Upper lobe of left lung (tissue), 6 donors: ENCODE data around the gene ZNF829. TPM values are rescaled to one million over a fixed set of nuclear protein-coding genes. Genes with fewer than 3 reads are reported as not detected.

Source experiments
- ATAC-seq, 2 donors: fragments of 200-7000 bp; cut with Tn5 transposase; one replicate each; pipeline ENCODE4 v1.9.1; 2022; ENCODE audit warnings: mild to moderate bottlenecking in 2 of 2, moderate library complexity in 2 of 2; ENCODE audit not compliant: low FRiP score in 2 of 2
- DNase-seq, 2 donors: peaks; one replicate each; pipeline ENCODE4 v3.0.0-alpha.2; 2019 to 2020
- H3K27ac ChIP-seq, 4 donors: fragments of 200-600 bp; sonication (generic); one replicate each; pipeline ENCODE4 v1.5.1; 2016 to 2019
- H3K27me3 ChIP-seq, 4 donors: fragments of 200-600 bp; sonication (generic); one replicate each; pipeline ENCODE4 v1.5.1; 2017 to 2019
- H3K36me3 ChIP-seq, 4 donors: fragments of 200-600 bp; sonication (generic); one replicate each; pipeline ENCODE4 v1.5.1; 2016 to 2019
- H3K4me1 ChIP-seq, 4 donors: fragments of 200-600 bp; sonication (generic); one replicate each; pipeline ENCODE4 v1.5.1; 2018 to 2019
- H3K4me3 ChIP-seq, 4 donors: fragments of 200-600 bp; sonication (generic); one replicate each; pipeline ENCODE4 v1.5.1; 2017 to 2019; ENCODE audit warnings: mild to moderate bottlenecking in 2 of 4, moderate library complexity in 1 of 4
- H3K9me3 ChIP-seq, 4 donors: fragments of 200-600 bp; sonication (generic); one replicate each; pipeline ENCODE4 v1.5.1; 2018 to 2019
- EP300 ChIP-seq, 4 donors: sonication (generic); formaldehyde crosslinking; IDR thresholded peaks; one replicate each; pipeline ENCODE4 v1.5.1; 2017; ENCODE audit warnings: antibody characterized with exemption in 4 of 4, control low read depth in 2 of 4
- POLR2A ChIP-seq, 4 donors: fragments of 450-650 bp; IDR thresholded peaks; one replicate each; pipeline ENCODE4 v1.5.1; 2016 to 2017; ENCODE audit warnings: antibody characterized with exemption in 4 of 4, mild to moderate bottlenecking in 2 of 4
- POLR2AphosphoS5 ChIP-seq, 2 donors: sonication (generic); formaldehyde crosslinking; IDR thresholded peaks; one replicate each; pipeline ENCODE4 v1.5.1; 2017; ENCODE audit warnings: antibody characterized with exemption in 2 of 2
- WGBS, 2 donors: methylation state at CpG; one replicate each; pipeline ENCODE4 v1.1.5; 2017 to 2018; 5-methylcytosine and 5-hydroxymethylcytosine counted together
- total RNA-seq, 6 donors: library from RNA; depleted of rRNA in 4 of 6; stranded (reverse); fragments of >200 nt in 4 of 6; gene quantifications; one replicate each; pipeline versions ENCODE4 v1.1.0 to v1.2.1, GENCODE V29; 2016 to 2021
- TF ChIP-seq, protein P1 (sequence below), 6 experiments: fragments of 450-650 bp in 4 of 6; fragments of 200-600 bp in 2 of 6; sonication (generic) in 2 of 6; IDR thresholded peaks; one replicate each; pipeline ENCODE4 v1.5.1; 2016 to 2019; ENCODE audit warnings: antibody characterized with exemption in 6 of 6
- donor health status: DM: no; HTN: no; CAD: no; lungs with moderate emphysema.
- donor health status: DM: no; HTN: yes; CAD: no; lungs with severe emphysema.

Gene ZNF829
- total RNA-seq, 6 donors from 2014 or later, result 1.00 to 5.2 (median 1.8) TPM

DNA sequence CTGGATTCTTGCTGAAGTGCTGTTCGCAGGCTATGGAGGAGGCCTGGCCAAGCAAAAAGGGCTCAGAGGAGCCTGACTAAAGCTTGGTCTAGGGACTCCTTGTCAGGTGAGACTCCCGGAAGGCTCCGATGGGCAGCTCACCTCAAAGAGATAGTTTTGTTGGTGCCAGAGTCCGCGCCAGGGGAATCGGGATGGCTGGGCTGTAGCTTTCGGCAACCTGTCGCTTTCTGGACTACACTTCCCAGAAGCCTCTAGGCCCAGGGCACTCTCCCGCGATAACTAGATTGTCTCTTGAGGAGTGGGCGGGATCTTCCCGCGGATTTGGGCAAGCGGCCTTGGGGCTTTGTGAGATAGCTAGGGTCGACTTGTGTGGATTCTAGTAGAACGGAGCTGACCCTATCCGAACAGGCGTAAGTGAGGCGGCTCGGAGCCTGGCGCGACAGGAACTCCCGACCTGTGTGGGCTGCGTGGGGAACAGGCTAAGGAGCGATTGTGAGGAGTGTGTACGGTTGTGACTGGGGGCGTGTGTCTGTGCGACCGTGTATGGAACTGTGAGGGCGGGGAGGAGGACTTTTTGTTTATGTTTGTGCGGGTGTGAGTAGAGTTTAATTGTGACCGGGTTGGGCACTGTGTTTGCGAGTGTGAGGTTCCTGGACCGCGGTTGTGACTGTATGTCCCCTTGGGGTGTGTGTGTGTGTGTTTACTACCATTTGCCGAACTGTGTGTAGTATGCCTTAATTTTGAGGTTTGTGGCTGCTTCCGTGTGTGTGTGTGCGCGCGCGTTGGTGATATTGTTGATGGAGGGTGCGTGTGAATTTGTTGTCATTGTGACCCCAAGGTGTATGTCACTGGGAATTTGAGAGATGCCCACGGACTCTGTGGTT lies 65.3 kb downstream of the ZNF829 start, which contains the start of gene ZNF345:
Gene ZNF345 (plus strand): TSS at position 318 of the 884 bp plus-strand sequence. CDS start 25,955 bp downstream, outside the sequence.
- TF ChIP-seq, protein P1, sequence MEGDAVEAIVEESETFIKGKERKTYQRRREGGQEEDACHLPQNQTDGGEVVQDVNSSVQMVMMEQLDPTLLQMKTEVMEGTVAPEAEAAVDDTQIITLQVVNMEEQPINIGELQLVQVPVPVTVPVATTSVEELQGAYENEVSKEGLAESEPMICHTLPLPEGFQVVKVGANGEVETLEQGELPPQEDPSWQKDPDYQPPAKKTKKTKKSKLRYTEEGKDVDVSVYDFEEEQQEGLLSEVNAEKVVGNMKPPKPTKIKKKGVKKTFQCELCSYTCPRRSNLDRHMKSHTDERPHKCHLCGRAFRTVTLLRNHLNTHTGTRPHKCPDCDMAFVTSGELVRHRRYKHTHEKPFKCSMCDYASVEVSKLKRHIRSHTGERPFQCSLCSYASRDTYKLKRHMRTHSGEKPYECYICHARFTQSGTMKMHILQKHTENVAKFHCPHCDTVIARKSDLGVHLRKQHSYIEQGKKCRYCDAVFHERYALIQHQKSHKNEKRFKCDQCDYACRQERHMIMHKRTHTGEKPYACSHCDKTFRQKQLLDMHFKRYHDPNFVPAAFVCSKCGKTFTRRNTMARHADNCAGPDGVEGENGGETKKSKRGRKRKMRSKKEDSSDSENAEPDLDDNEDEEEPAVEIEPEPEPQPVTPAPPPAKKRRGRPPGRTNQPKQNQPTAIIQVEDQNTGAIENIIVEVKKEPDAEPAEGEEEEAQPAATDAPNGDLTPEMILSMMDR (IDR thresholded peaks at IDR 0.05), result no peak
- peak; percentile 49 to 73 for TF ChIP-seq POLR2AphosphoS5 (IDR thresholded peaks at IDR 0.05)
- peak in 3 of 4 donors; percentile 18 to 54 (median 32) for TF ChIP-seq POLR2A (IDR thresholded peaks at IDR 0.05)
- TF ChIP-seq EP300 (IDR thresholded peaks at IDR 0.05), result no peak
- Histone ChIP-seq H3K9me3 (peaks cover 0 to 36% (median 21%) of the 10 kb centered on the region in 4 donors), H3K27me3 (no peaks in the 10 kb centered on the region), H3K4me3 (peak within 1 kb of the TSS; percentile 63 to 95 (median 74)), H3K4me1 (peaks cover 4 to 23% (median 12%) of the 10 kb centered on the region in 4 donors), H3K27ac (peak within 1 kb of the TSS; percentile 84 to 95 (median 89)), H3K36me3 (peaks cover 0 to 30% (median 6%) of the 10 kb centered on the region in 4 donors)
- WGBS, 2 donors, result 0% methylated on average over 8 to 39 of the region's 43 CpGs
- ATAC-seq (peak; percentile 97 to 98), DNase-seq (peak; percentile 86 to 92)

DNA sequence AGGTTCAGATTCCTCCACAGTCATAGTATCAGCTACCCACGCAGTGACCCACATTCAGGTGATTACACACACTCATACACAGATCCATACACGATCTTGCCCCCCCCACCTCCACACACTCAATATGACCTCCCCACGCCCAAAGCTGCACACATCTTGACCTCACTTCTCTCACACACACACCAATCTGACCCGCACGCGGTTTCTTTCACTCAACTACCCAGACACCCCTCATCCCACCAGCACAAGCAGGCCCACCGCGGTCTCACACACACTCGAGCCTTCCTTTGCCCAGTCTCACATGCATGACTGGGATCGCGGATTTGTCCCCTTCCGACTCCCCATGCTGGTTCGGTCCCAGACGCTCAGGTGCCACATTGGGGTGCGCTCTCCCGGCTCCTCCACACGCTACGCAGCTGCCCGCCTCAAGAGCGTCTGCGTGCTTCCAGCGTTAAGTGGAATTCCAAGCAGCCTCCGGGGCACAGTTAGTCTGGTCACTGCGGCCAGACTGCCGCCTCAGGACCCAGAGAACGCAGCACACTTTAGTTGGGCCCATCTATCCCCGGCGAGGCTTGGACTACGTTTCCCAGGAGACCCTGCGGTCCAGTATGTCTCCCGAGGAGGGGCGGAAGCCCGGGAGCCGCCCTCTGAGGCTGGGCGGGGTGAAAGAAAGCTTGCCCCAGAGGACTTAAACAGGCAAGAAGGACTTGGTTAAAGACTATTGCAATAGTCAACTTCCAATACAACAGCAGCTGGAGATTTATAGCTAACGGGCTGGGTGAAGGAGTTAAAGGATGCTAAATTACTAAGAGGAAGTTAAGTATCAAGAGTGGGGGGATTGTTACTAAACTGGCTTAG lies 66.2 kb downstream of the ZNF829 start:
- peaks cover 4 to 23% (median 12%) of the 10 kb centered on the region in 4 donors for H3K4me1 ChIP-seq
- H3K27ac ChIP-seq, result peak overlapping the region; percentile 84 to 95 (median 89)
- peak; percentile 94 for DNase-seq
- WGBS, 2 donors, result 1 to 2% methylated on average over 25 to 33 of the region's 36 CpGs
- no peaks in the 10 kb centered on the region for H3K27me3 ChIP-seq
- H3K9me3 ChIP-seq, result peaks cover 0 to 27% (median 17%) of the 10 kb centered on the region in 4 donors
- TF ChIP-seq POLR2AphosphoS5 (IDR thresholded peaks at IDR 0.05) (peak; percentile 18 to 68), POLR2A (IDR thresholded peaks at IDR 0.05) (peak in 1 of 4 donors; percentile 51), EP300 (IDR thresholded peaks at IDR 0.05) (no peak)
- TF ChIP-seq, protein P1 (IDR thresholded peaks at IDR 0.05), result no peak
- H3K36me3 ChIP-seq, result peaks cover 0 to 22% (median 4%) of the 10 kb centered on the region in 4 donors
- peak; percentile 98 to 99 for ATAC-seq
- peak overlapping the region; percentile 63 to 95 (median 74) for H3K4me3 ChIP-seq

DNA sequence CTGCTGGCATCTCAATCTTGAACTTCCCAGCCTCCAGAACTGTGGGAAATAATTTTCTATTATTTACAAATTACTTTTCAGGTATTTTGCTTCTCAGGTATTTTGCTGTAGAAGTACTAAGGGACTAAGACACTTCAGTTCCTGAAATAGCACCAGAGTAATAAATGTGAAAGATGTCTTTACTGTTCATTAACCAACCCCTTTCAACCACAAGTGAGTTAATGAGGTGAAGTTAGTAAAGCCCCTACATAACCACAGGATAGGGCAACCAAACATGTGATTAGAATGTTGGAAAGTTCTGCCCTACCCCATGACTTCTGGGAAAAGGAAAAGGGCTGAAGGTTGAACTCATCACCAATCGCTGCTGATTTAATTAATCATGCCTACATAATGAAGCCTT lies 68.1 kb downstream of the ZNF829 start:
- no peaks in the 10 kb centered on the region for H3K27me3 ChIP-seq
- no peak for TF ChIP-seq EP300 (IDR thresholded peaks at IDR 0.05)
- TF ChIP-seq, protein P1 (IDR thresholded peaks at IDR 0.05), result no peak
- TF ChIP-seq POLR2AphosphoS5 (IDR thresholded peaks at IDR 0.05), result no peak
- no peak for TF ChIP-seq POLR2A (IDR thresholded peaks at IDR 0.05)
- WGBS, 2 donors, result 66 to 71% methylated on average over 1 of the region's 1 CpG
- peak overlapping the region in 3 of 4 donors; percentile 84 to 95 (median 89) for H3K27ac ChIP-seq
- ATAC-seq (no peak), DNase-seq (no peak)
- H3K4me3 ChIP-seq, result no peak overlapping the region
- H3K4me1 ChIP-seq, result peaks cover 4 to 23% (median 12%) of the 10 kb centered on the region in 4 donors
- peaks cover 0 to 21% (median 2%) of the 10 kb centered on the region in 4 donors for H3K36me3 ChIP-seq
- H3K9me3 ChIP-seq, result peaks cover 0 to 27% (median 19%) of the 10 kb centered on the region in 4 donors

DNA sequence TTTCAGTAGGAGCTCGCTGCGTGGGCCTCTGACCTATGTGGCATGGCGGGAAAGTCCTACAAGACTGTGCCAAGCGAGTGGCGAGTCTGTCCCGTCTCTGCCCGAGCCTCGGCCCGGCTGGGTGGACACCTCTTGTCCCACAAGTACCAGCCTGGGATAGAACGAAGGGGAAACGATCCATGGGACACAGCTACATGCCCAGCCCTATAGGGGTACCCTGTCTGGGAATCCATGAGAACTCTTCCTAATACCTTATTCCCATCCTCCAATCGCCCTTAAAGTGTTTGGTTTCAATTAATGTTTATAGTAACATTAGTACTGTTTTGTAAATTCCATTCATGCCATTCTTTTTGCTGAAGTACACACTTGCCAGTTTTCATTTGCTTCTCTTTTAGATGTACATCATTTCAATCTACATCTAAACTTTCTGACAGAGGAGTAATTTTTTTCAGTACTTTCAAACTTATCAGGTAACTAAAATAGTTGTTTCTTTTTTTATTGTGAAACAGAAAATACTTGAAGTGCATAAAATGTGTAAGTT lies 77.2 kb downstream of the ZNF829 start:
- DNase-seq (peak in 1 of 2 donors; percentile 76), ATAC-seq (peak in 1 of 2 donors; percentile 47)
- TF ChIP-seq, protein P1 (IDR thresholded peaks at IDR 0.05), result no peak
- TF ChIP-seq POLR2A (IDR thresholded peaks at IDR 0.05) (no peak), EP300 (IDR thresholded peaks at IDR 0.05) (no peak), POLR2AphosphoS5 (IDR thresholded peaks at IDR 0.05) (no peak)
- peak overlapping the region; percentile 69 to 90 (median 84) for H3K27ac ChIP-seq
- no peaks in the 10 kb centered on the region for H3K27me3 ChIP-seq
- peaks cover 30 to 62% (median 48%) of the 10 kb centered on the region in 4 donors for H3K9me3 ChIP-seq
- H3K36me3 ChIP-seq, result peaks cover 0 to 21% (median 6%) of the 10 kb centered on the region in 4 donors
- 21 to 31% methylated on average over 10 to 12 of the region's 12 CpGs for WGBS, 2 donors
- peaks cover 4 to 15% (median 6%) of the 10 kb centered on the region in 4 donors for H3K4me1 ChIP-seq
- H3K4me3 ChIP-seq, result peak overlapping the region; percentile 23 to 72 (median 58)
